HG02840 (cell line): Measurements from ENCODE around the gene GALK2.

ENCODE experiments used
- ATAC-seq: cut with Tn5 transposase; IDR thresholded peaks from one replicate; pipeline ENCODE4 v1.9.1; 2021; ENCODE audit warnings: mild to moderate bottlenecking, moderate library complexity, moderate number of reproducible peaks; ENCODE audit not compliant: unreplicated experiment, low FRiP score

Gene GALK2

GRCh38 chr15:49270541-49271421 lies 100.7 kb downstream of the GALK2 start:
- ATAC-seq = no peak

GRCh38 chr15:49273734-49274318 lies 103.8 kb downstream of the GALK2 start:
- no peak for ATAC-seq

- ATAC-seq = no peak
These were observed 108.7 kb downstream of the GALK2 start for GRCh38 chr15:49278751-49279150.

GRCh38 chr15:49279521-49280456 lies 109.7 kb downstream of the GALK2 start:
- ATAC-seq = no peak

GRCh38 chr15:49282366-49282765 lies 112.3 kb downstream of the GALK2 start:
- no peak for ATAC-seq

GRCh38 chr15:49286649-49287404 lies 116.8 kb downstream of the GALK2 start:
- no peak for ATAC-seq

GRCh38 chr15:49287481-49287880 lies 117.4 kb downstream of the GALK2 start:
- no peak for ATAC-seq

- no peak for ATAC-seq
These were observed 118.3 kb downstream of the GALK2 start for GRCh38 chr15:49288391-49288790.

GRCh38 chr15:49290191-49290590 lies 120.1 kb downstream of the GALK2 start:
- no peak for ATAC-seq

GRCh38 chr15:49293941-49294340 lies 123.9 kb downstream of the GALK2 start:
- ATAC-seq = no peak

- no peak for ATAC-seq
These were observed 126.2 kb downstream of the GALK2 start for GRCh38 chr15:49296258-49296657.

- no peak for ATAC-seq
These were observed 127.5 kb downstream of the GALK2 start for GRCh38 chr15:49297584-49297983.

GRCh38 chr15:49300856-49301255 lies 130.8 kb downstream of the GALK2 start:
- ATAC-seq = no peak

- ATAC-seq = no peak
These were observed 131.5 kb downstream of the GALK2 start for GRCh38 chr15:49301562-49301961.

GRCh38 chr15:49303003-49303402 lies 133.0 kb downstream of the GALK2 start:
- no peak for ATAC-seq

- no peak for ATAC-seq
These were observed 136.5 kb downstream of the GALK2 start for GRCh38 chr15:49306551-49306950.

- no peak for ATAC-seq
These were observed 138.6 kb downstream of the GALK2 start for GRCh38 chr15:49308686-49309085.

GRCh38 chr15:49309889-49310288 lies 139.8 kb downstream of the GALK2 start:
- ATAC-seq = no peak

- no peak for ATAC-seq
These were observed 143.6 kb downstream of the GALK2 start for GRCh38 chr15:49313650-49314049.

GRCh38 chr15:49314716-49315115 lies 144.7 kb downstream of the GALK2 start:
- no peak for ATAC-seq
